CD4-positive, alpha-beta T cell treated with Interleukin-6 at 100 ng/mL for 8 hours (primary cell): ENCODE data around the gene TMEM154.

Experiments
- DNase-seq: peaks from one replicate; pipeline ENCODE4 v3.0.0-alpha.2; 2020; ENCODE audit warnings: mixed read lengths, low spot score

Gene TMEM154

GRCh38 chr4:152629908-152630307 lies 49.9 kb downstream of the TMEM154 start:
- no peak for DNase-seq

- DNase-seq: no peak
Measured at GRCh38 chr4:152628128-152628527, 51.7 kb downstream of the TMEM154 start.

GRCh38 chr4:152626790-152627189 lies 53.0 kb downstream of the TMEM154 start:
- no peak for DNase-seq

- DNase-seq: no peak
Measured at GRCh38 chr4:152620915-152621314, 58.9 kb downstream of the TMEM154 start.

GRCh38 chr4:152620218-152620617 lies 59.6 kb downstream of the TMEM154 start:
- DNase-seq: no peak

GRCh38 chr4:152619556-152619955 lies 60.2 kb downstream of the TMEM154 start:
- DNase-seq: no peak

GRCh38 chr4:152618971-152619370 lies 60.8 kb downstream of the TMEM154 start:
- no peak for DNase-seq

GRCh38 chr4:152616804-152617203 lies 63.0 kb downstream of the TMEM154 start:
- no peak for DNase-seq

GRCh38 chr4:152613841-152614721 lies 65.7 kb downstream of the TMEM154 start:
- DNase-seq: no peak

- DNase-seq: no peak
Measured at GRCh38 chr4:152613351-152613750, 66.4 kb downstream of the TMEM154 start.

- no peak for DNase-seq
Measured at GRCh38 chr4:152610131-152610530, 69.7 kb downstream of the TMEM154 start.

GRCh38 chr4:152609481-152609880 lies 70.3 kb downstream of the TMEM154 start:
- DNase-seq: no peak

- no peak for DNase-seq
Measured at GRCh38 chr4:152607178-152607577, 72.6 kb downstream of the TMEM154 start.

GRCh38 chr4:152606753-152607152 lies 73.0 kb downstream of the TMEM154 start:
- DNase-seq: no peak

GRCh38 chr4:152605641-152606335 lies 74.0 kb downstream of the TMEM154 start:
- no peak for DNase-seq

- DNase-seq: no peak
Measured at GRCh38 chr4:152605031-152605430, 74.8 kb downstream of the TMEM154 start.

GRCh38 chr4:152601156-152601555 lies 78.6 kb downstream of the TMEM154 start:
- no peak for DNase-seq

- DNase-seq: no peak
Measured at GRCh38 chr4:152599636-152600035, 80.2 kb downstream of the TMEM154 start.

GRCh38 chr4:152599095-152599494 lies 80.7 kb downstream of the TMEM154 start:
- no peak for DNase-seq

GRCh38 chr4:152598454-152598853 lies 81.3 kb downstream of the TMEM154 start:
- DNase-seq: no peak

GRCh38 chr4:152594978-152595925 lies 84.5 kb downstream of the TMEM154 start:
- no peak for DNase-seq

GRCh38 chr4:152594057-152594456 lies 85.7 kb downstream of the TMEM154 start:
- no peak for DNase-seq
